Measurements from ENCODE around the gene BAHCC1. TPM values are rescaled to one million over a fixed set of nuclear protein-coding genes. Genes with fewer than 3 reads are reported as not detected.

BAHCC1 gene
- total and polyA plus RNA-seq, 12 donors = 4.8 to 13.1 (median 9.2) TPM

DNA sequence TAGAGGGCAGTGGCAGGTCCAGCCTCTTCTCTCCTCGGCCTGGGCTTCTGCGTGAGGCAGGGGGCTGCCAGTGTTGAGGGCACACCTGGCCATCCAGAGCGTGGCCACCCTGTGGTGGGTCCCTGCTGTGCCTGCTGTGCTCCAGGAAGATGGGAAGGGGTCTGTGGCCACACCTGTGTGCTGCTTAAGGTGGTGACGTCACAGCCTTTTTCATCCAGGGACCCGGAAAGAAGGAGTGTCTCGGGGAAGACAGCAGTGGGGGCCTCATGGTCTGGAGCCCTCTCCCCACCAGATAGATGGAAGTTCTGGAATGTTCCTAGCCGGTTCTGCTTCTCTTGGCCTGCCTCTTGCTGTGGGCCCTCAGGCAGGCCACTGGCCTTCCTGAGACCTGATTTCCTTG, 80.8 kb downstream of the BAHCC1 start:
- peaks cover 0 to 9% (median 0%) of the 10 kb centered on the region in 7 donors for H3K27me3 ChIP-seq
- intact Hi-C loops (cut with DNase I) = loop anchor here in 3 of 10 donors (5.0 to 10.0 kb wide), 2 partner anchors 39 to 51 kb away; no protein-coding TSS in a partner anchor
- 91 to 95% methylated on average over 7 of the region's 7 CpGs for WGBS, 2 donors
- ATAC-seq (no peak), DNase-seq (no peak)
- TF ChIP-seq, protein P1, sequence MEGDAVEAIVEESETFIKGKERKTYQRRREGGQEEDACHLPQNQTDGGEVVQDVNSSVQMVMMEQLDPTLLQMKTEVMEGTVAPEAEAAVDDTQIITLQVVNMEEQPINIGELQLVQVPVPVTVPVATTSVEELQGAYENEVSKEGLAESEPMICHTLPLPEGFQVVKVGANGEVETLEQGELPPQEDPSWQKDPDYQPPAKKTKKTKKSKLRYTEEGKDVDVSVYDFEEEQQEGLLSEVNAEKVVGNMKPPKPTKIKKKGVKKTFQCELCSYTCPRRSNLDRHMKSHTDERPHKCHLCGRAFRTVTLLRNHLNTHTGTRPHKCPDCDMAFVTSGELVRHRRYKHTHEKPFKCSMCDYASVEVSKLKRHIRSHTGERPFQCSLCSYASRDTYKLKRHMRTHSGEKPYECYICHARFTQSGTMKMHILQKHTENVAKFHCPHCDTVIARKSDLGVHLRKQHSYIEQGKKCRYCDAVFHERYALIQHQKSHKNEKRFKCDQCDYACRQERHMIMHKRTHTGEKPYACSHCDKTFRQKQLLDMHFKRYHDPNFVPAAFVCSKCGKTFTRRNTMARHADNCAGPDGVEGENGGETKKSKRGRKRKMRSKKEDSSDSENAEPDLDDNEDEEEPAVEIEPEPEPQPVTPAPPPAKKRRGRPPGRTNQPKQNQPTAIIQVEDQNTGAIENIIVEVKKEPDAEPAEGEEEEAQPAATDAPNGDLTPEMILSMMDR (IDR thresholded peaks at IDR 0.05) = no peak
- peaks cover 9 to 19% (median 13%) of the 10 kb centered on the region in 9 donors for H3K4me1 ChIP-seq
- H3K4me3 ChIP-seq = no peak overlapping the region
- no peaks in the 10 kb centered on the region for H3K36me3 ChIP-seq
- no peak overlapping the region for H3K27ac ChIP-seq
- H3K9me3 ChIP-seq = no peaks in the 10 kb centered on the region

DNA sequence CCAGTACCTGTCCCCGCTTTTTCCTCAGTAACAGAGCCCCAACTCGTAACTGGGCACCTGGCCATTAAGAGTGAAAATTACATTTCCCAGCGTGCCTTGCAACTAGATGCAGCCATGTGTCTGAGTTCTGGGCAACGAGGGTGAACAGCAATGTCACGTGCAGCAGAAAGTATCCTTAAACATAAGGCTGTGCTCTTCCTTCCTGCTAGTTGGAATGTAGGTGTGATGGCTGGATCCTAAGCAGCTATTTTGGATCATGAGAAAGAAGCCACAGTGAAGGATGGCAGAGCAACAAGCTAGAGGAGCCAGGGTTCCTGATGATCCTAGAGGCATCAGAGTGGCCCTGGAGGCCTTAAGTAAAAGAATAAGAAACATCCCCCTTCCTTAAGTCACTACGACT, 81.4 kb downstream of the BAHCC1 start:
- peaks cover 0 to 14% (median 0%) of the 10 kb centered on the region in 7 donors for H3K27me3 ChIP-seq
- WGBS, 2 donors = 93 to 94% methylated on average over 6 of the region's 6 CpGs
- no peak for ATAC-seq
- intact Hi-C loops (cut with DNase I) = loop anchor here in 3 of 10 donors (5.0 to 10.0 kb wide), 2 partner anchors 39 to 52 kb away; no protein-coding TSS in a partner anchor
- peaks cover 10 to 19% (median 15%) of the 10 kb centered on the region in 9 donors for H3K4me1 ChIP-seq
- no peaks in the 10 kb centered on the region for H3K36me3 ChIP-seq
- TF ChIP-seq, protein P1 (IDR thresholded peaks at IDR 0.05) = no peak
- H3K9me3 ChIP-seq = no peaks in the 10 kb centered on the region
- H3K27ac ChIP-seq = no peak overlapping the region
- H3K4me3 ChIP-seq = no peak overlapping the region
- no peak for DNase-seq

DNA sequence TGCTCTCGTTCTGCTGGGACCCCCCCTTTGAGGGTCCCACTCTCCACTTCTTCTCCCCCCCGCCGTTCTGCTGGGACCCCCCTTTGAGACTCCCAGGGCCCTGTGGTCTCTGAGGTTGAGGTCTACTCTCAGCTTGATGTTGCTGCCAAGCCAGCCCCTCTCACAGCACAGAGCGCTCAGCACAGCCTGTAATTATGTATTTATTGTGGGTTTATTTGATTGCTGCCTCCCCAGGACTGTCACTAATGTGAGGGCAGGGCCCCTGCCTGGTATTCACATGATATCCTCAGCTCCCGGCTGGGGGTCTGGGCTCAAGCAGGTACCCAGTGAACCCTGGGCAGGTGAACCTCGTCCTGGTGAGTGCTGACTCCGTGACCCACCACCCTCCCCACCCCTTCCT, 81.9 kb downstream of the BAHCC1 start:
- 85 to 91% methylated on average over 6 to 7 of the region's 7 CpGs for WGBS, 2 donors
- Histone ChIP-seq H3K27me3 (peaks cover 0 to 20% (median 0%) of the 10 kb centered on the region in 7 donors), H3K9me3 (no peaks in the 10 kb centered on the region), H3K4me3 (no peak overlapping the region), H3K27ac (no peak overlapping the region), H3K36me3 (no peaks in the 10 kb centered on the region), H3K4me1 (peaks cover 13 to 24% (median 21%) of the 10 kb centered on the region in 9 donors)
- no peak for DNase-seq
- TF ChIP-seq, protein P1 (IDR thresholded peaks at IDR 0.05) = no peak
- no peak for ATAC-seq
- intact Hi-C loops (cut with DNase I) = loop anchor here in 3 of 10 donors (5.0 to 10.0 kb wide), 2 partner anchors 40 to 52 kb away; no protein-coding TSS in a partner anchor

DNA sequence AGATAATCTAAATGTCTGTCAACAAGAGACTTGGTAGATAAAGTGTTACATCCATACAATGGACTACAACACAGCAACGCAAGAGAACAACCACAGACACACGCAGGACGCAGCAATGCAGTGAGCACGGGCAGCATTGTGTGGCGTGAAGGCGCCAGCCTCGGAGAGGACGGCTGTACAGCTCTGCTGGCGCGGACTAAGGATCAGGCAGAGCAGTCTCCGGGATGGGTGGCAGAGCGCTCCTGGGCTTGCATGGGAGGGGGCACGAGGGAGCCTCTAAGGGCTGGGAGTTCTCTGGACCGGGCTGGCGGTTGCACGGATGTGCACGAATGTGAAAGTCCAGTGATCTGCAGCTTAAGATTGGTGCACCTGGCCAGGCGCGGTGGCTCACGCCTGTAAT, 82.9 kb downstream of the BAHCC1 start:
- 88 to 92% methylated on average over 20 of the region's 20 CpGs for WGBS, 2 donors
- ATAC-seq (no peak), DNase-seq (no peak)
- Histone ChIP-seq H3K36me3 (no peaks in the 10 kb centered on the region), H3K27me3 (peaks cover 0 to 29% (median 0%) of the 10 kb centered on the region in 7 donors), H3K4me3 (no peak overlapping the region), H3K9me3 (no peaks in the 10 kb centered on the region), H3K4me1 (peaks cover 13 to 33% (median 28%) of the 10 kb centered on the region in 9 donors), H3K27ac (no peak overlapping the region)
- intact Hi-C loops (cut with DNase I) = loop anchor here in 3 of 10 donors (5.0 to 10.0 kb wide), 2 partner anchors 41 to 53 kb away; no protein-coding TSS in a partner anchor
- TF ChIP-seq, protein P1 (IDR thresholded peaks at IDR 0.05) = no peak

Data from heart right ventricle (tissue), 16 donors.